ENCODE data around the gene ZPR1.
"Not testable (repeated sequence)": the region's sequence is repeated elsewhere in the genome, so short reads cannot be mapped to it uniquely, and the experiment has no call there.

ZPR1 gene

GRCh38 chr11:116792144-116792868 lies 4.5 kb upstream of the ZPR1 start:
- DNase-seq: no peak

DNA sequence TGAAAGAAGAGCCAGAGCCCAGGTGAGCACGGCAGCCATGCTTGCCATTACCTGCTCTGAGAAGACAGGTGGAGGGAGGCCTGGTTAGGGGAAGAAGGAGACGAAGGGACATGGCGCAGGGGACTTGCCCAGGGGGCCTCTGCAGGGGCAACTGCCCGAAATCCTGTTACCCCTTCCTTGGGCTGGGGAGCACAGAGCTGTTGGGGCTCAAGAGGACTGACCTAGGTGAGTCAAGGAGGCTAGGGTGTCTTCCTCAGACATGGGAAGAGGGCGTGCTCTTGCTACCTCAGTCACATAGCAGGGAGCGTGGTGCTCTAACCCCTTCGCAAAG lies 4.0 kb upstream of the ZPR1 start, which contains the start of gene APOA5:
Gene APOA5 (minus strand): TSS at position 67 of the 331 bp plus-strand sequence. CDS start 19 bp downstream, at position 48.
- no peak for DNase-seq

- peak; percentile 96 for DNase-seq
Observed at GRCh38 chr11:116791002-116791812, 3.4 kb upstream of the ZPR1 start.

DNA sequence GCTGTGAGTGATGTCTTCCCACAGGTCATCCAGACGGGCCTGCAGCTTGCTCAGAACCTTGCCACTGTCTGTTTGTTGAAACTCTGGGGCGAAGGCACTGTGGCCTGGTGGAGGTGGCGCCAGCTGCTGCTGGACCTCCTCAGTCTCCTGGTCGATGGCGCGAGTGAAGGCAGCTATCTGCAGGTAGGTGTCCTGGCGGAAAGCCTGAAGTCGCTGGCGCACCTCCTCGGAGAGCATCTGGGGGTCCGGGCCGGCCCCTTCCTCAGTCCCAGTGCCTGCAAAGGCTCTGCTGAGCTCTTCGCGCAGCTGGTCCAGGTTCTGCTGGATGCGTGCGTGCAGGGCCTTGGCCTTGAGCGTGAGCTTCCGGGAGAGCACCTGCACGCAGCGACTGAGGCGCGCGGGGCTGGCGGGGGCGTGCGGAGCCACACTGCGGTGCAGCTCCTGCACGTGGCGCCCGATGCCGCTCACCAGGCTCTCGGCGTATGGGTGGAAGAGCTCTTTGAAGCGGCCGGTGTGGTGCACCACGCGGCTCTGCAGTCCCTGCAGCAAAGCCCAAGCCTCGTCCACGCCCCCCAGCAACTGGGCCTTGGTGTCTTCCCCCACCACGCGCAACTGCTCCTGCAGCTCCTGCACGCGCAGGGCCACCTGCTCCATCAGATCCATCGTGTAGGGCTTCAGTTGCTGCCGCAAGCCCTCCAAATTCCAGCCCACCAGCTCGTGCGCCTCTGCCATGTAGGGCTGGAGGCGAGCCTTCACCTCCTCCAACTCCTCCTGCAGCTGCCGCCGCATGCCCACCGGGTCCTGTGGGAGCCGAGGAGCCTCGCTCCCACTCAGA lies 2.6 kb upstream of the ZPR1 start:
- DNase-seq: no peak

- DNase-seq: no peak
Observed at GRCh38 chr11:116788975-116789374, 1.2 kb upstream of the ZPR1 start.

DNA sequence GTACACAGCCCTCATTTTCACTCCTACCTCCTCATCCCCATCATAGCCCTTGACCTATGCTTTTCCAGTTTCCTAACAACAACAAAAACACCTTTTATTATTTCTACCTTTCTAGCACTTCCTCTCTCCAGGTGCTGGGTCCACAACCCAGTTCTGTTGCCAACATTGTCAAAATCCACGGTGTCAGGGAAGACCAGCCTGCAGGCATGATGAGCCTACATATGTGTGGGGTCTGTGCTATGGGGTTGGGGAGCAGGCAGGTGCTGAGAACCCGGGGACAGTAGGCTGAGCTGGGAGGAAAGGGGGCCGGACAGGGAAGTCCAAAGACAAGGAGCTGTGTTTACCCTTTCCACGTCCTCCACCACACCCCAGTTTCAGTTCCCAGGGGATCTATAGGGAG lies 711 bp upstream of the ZPR1 start:
- no peak for DNase-seq

- DNase-seq: no peak
Observed at GRCh38 chr11:116787436-116787785, 412 bp downstream of the ZPR1 start.

- DNase-seq: no peak
Observed at GRCh38 chr11:116786966-116787365, 857 bp downstream of the ZPR1 start.

DNA sequence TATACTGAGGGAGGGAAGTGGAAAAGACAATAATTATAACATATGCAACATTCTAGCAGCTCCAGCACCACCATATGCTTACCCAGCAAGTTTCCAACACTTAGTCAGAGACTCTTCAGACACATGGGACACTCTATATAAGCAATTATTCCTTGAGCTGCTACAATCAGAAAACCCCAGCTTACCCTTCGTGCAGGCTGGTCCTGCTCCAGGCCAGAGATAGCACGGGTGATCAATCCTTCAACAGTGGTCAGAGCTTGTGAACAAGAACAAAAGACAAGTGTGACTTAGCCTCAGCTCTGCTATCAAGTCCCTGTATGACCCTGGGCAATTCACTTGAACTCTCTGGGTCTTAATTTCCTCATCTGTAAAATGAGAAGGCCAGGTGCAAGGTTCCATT lies 1.5 kb downstream of the ZPR1 start:
- no peak for DNase-seq

- DNase-seq: peak; percentile 24
Observed at GRCh38 chr11:116782728-116783127, 5.1 kb downstream of the ZPR1 start.

DNA sequence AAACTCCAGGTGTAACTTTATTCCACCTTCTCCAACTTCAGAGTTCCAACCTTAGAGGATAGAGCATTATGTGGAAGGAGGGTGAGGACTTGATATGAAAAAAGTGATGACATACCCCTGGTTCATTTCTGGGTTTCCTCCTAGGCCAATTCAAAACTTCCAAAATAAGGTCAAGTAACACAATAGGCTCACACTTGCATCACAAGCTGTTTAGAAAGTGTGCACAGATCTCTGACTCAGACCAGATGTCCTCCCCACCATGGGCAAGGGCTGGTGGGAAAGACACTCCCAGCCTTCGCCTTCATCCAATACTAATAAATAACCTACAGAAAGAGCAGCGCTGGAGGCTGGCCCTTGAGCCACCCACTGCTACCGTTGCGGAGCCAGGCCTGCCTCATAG lies 9.3 kb downstream of the ZPR1 start:
- DNase-seq: no peak

DNA sequence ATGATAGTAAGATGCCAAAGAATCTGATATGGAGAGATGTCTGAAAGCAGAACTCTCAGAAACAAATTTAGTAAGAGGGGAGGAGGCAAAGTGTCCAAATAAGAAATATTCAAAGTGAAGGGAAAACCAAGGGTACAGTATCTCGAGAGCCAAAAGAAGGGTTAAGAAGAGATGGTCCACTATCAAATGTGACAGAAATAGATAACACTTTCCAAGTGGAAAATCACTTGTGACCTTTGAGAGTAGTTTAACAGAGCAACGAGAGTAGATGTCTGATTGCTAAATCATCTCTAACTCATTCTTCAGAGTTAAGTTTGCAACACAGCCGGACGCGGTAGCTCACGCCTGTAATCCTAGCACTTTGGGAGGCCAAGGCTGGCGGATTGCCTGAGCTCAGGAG lies 10.8 kb downstream of the ZPR1 start:
- no peak for DNase-seq

GRCh38 chr11:116776522-116776984 lies 11.3 kb downstream of the ZPR1 start:
- DNase-seq: no peak

DNA sequence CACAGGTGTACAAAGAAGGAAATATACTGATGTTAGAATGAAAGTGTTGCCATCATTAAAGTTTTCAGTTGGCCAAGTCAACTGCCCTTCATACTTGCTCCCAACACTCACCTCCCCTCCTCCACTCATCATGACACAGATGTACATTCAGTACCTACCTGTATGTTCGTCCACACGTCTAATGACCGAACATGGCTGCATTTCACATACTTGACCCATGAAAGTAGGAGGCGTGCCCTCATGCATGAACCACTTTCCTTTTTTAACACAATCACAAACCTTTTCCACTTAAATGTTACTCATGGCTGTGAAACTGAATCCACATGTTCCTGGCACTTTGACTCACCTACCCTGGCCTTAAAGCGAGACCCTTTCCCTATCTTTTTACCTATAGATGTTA lies 11.8 kb downstream of the ZPR1 start:
- no peak for DNase-seq

GRCh38 chr11:116774661-116775060 lies 13.2 kb downstream of the ZPR1 start:
- no peak for DNase-seq

DNA sequence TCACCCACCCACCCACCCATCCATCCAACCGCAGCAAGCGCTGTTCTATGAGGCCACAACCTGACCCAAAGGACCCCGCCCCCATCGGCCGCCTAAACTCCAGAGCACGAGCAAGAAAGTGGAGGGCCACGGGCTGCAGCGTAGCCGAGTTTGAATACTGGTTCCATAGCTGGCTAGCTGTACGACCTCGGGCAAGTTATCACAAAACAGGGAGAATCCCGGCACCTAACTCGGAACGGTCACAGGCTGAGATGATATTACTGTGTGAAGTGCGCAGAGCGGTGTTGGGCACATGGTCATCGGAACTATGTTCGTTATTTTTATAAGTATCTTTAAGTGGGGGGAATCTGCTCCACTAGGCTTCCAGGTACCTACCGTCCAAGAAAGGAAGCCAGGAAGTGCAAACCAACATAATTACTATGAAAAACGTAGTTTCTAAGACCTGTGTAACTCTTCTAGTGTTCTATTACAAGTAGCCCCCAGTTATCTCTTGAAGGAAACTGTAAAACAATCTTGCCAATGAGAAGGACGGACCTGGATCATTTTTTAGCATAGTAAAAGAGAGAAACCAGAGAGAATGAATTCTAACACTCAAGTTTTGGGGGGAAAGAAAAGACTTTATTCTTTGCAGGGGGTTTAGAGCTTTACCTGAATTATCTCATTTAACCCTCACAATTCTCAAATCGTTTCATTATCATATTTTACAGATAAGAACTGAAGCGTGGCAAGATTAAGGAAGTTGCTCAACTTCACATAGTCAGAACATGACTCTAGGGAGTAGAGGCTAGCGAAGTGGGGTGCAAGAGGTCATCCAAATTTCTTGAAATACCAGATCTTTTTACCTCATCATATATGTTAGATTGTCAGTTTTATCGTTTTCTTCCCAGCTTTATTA lies 14.4 kb downstream of the ZPR1 start:
- no peak for DNase-seq

GRCh38 chr11:116772443-116773202 lies 15.2 kb downstream of the ZPR1 start, which contains the start of gene BUD13:
Gene BUD13 (minus strand): TSS chr11:116772987. CDS start chr11:116772964, 23 bp downstream.
- peak; percentile 81 for DNase-seq

- DNase-seq: no peak
Observed at GRCh38 chr11:116771935-116772334, 15.9 kb downstream of the ZPR1 start.

GRCh38 chr11:116762132-116762531 lies 25.7 kb downstream of the ZPR1 start:
- no peak for DNase-seq

DNA sequence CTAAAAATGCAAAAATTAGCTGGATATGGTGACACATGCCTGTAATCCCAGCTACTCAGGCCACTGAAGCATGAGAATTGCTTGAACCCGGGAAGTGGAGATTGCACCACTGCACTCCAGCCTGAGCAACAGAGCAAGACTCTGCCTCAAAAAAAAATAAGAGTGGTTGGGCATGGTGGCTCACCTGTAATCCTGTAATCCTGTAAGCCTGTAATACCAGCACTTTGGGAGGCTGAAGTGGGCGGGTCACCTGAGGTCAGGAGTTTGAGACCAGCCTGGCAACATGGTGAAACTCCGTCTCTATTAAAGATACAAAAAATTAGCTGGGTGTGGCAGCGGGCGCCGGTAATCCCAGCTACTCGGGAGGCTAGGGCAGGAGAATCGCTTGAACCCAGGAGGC lies 31.8 kb downstream of the ZPR1 start:
- DNase-seq: not testable (repeated sequence)

- DNase-seq: no peak
Observed at GRCh38 chr11:116750070-116750718, 37.6 kb downstream of the ZPR1 start.
